HG03469 (cell line): ENCODE measurements around the gene CLPTM1L.
A peak's percentile ranks its signal among the peaks of the same experiment; 100 is the strongest.

Experiments used
- ATAC-seq: cut with Tn5 transposase; IDR thresholded peaks from one replicate; pipeline ENCODE4 v1.9.1; 2021; ENCODE audit warnings: mild to moderate bottlenecking, moderate library complexity, moderate number of reproducible peaks; ENCODE audit not compliant: unreplicated experiment

CLPTM1L gene

DNA sequence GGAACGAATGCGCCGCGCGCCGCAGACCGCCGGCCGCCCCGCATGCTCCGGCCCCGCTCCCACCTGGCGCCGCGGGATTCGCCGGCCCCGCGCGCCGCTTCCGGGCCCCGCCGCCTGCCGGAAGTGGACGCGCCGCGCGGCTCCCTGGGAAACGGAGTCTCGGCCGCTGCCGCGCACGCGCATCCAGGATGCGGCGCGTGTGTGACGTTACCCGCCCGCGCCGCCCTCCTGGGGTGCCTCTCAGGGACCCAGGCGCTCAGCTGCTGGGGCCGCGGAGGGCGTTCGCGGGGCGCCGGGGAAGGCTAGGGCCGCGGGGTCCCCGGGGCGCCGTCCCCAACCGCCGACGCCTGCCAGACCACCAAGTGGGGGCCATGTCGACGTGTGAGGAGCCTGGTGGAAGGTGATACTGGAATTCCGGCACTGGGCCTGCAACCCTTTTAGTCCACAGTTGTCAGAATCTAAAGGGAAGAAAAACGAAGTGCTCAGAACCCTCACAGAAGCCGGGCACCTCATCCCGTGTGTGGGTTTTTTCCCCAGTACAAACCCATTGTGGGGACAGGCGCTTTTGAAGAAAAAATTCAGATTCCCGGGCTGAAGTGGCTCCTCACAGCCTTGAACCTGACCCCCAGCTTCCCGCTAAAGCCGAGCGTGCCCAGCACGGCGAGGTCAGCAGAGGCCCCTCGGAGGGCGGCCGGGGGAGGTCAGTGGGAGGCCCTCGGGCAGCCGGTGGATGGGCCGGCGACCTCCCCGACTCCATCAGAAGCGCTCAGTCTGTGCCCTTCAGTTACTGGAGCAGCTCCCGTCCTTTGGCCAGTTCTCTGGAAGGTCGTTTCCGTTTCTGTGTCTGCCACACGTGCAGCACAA is at the start of gene CLPTM1L:
TSS of gene CLPTM1L (minus strand) at position 125 of the 864 bp plus-strand sequence. CDS start 258 bp downstream, outside the sequence.
- peak; percentile 67 for ATAC-seq

- no peak for ATAC-seq
Observed at GRCh38 chr5:1393571-1394501, 48.9 kb upstream of the CLPTM1L start.

DNA sequence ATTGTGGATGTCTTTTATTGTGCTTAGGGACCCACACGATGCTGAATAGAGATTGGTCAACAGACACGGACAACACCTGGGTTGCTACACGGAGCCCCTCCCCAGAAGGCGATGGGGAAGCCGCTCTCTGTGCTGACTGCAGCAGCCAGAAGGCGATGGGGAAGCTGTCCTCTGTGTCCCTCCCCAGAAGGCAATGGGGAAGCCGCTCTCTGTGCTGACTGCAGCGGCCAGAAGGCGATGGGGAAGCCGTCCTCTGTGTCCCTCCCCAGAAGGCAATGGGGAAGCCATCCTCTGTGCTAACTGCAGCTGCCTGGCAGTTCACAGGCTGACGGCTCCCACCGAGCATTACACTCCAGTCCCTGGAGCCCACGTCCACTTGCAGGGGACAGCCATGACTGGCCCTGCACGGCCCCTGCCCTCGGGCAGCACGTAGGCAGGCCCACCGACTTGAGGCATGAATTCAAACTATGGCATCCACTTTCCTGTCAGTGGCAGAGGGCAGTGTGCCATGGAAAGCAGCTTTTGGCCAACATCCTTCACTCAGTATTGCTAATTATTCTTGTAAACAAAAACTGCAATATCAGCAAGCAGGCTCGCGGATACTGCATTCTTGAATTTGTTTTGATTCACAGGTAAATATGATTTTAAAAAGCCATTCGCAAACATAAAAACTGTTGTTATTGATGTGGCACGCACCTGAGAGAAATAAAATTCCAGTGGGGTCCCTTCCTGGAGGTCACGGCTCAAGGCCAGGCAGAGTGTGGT is 48.1 kb upstream of the CLPTM1L start:
- no peak for ATAC-seq

DNA sequence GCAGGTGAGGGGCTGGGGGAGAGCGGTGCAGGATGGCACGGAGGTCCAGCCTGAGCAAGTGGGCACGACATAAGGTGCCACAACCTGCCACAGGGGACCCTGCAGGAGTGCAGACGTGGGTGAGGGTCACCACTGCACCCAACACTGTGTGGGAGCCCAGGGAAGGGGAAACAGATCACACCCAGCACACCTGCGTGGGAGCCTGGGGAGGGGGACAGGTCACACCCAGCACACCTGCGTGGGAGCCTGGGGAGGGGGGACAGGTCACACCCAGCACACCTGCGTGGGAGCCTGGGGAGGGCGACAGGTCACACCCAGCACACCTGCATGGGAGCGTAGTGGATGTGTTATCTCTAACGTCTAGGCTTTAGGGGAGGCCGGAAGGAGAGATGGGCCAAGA is 47.4 kb upstream of the CLPTM1L start:
- no peak for ATAC-seq

- no peak for ATAC-seq
Observed at GRCh38 chr5:1391691-1392090, 46.8 kb upstream of the CLPTM1L start.

DNA sequence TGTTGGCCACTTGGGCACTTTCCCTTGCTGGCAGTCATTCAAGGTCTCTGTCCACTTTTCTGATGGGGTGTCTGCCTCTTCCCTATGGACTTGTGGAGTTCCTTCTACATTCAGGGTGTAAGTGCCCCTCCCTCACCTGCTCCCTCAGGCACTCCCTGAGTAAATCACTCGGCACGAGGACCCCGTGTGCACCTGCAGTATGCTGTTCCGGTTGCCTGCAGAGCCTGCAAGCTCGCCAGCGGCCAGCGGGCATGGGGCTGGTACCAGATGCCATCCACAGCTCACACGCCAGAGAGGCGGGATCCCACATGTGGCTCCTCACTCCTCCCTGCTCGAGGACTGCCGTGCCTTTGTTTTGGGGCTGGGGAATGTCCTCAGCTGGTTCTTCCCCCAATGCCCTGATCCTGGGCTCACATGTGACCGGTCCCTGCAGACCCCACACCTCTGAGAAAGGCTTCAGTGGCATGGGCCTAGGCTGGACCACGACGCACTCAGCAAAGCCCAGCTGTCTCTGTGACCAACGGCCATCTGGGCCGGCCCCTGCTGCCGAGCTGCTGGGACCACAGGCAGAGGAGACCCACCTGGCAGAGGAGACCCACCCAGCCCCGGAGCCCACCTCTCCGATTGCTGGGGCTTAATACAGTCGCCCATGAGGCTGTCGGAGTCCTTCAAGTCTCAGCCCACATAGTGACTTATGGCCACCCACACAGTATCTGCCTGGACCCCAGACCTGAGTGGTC is 46.1 kb upstream of the CLPTM1L start:
- no peak for ATAC-seq

DNA sequence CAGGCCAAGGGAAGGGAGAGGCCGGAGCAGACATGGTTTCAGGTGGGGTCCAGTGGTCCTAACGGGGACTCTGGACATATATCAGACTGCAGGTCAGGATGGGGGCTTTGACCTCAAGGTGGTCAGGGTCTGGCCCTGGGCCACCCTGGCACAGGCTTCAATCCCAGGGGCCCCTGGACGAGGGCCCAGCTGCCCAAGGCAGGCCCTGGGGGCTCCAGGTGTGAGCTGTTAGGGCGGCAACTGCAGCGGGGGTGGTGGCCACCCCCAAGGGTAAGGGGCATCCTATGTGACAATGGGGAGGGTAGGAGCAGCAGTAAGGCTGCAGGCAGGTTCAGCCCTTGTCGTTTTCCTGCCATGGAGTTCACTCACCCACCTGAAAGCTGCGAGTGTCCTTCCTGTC is 45.4 kb upstream of the CLPTM1L start:
- ATAC-seq: no peak

GRCh38 chr5:1388383-1388967 is 43.6 kb upstream of the CLPTM1L start:
- ATAC-seq: no peak

DNA sequence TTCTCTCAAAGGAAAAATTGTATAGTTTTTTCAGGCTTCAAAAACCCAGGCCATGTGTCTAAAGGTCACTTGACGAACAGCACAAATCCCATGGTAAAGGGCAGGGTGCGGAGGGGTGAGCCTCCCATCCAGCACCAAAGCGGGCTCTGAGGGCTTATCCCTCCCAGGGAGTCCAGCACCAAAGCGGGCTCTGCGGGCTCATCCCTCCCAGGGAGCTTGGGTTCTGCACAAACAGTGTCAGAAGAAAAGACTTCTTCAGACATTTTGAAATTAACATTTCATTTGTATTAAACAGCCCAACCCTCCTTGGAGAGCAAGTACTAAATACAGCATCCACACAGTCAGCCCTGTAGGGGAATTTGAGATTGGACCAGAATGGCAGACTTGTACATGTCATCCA is 43.0 kb upstream of the CLPTM1L start:
- no peak for ATAC-seq

DNA sequence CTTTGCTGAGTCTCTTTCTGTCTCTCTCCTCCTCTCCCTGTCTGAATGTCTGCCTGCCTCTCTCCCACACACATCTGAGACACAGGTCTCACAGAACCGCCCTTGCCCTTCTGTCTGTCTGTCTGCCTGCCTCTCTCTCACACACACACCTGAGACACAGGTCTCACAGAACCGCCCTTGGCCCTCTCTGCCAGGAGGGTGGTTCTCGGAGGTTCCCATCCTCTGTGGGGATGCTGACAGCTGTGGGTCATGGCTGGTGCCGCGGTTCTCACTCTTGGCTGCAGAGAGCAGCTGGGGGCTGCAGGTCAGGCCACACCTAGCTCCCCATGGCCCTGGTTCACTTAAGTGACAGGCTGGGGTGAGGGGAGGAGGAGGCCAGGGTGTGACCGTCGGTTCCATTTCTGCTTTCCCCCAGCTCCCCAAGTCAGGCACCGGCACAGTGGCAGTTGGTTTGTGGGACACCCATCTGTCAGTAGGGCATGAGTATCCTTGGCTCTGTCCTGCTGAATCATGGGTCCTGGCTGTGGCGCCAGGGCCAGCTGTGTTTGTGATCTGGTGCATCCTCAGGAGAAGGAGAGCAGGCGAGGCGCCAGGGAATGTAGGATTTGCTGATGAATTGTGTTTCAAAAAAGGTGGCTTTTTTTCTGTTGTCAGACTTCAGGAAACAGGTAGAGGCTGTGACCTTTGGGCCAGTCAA is 42.3 kb upstream of the CLPTM1L start:
- no peak for ATAC-seq

DNA sequence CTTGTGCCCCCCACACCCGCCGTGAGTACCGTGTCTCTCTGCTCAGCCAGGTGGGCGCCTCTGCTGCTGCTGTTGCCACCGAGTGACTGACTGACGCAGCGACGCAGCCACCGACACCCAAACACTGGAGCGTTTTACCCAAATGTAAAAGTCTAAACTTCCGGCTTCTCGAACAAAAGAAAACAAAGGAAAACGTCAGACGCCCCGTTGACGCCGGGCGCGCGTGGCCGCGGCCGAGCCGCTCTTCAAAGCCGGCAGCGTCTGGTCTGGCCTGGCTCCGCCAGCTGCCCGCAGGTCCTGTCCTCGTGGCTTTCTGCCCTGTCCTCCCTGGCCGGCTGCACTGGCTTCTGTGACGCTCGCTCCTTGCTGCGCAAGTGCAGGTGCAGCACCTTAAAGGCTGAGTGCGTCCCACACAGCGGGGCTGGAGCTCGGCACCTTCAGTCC is 41.4 kb upstream of the CLPTM1L start:
- ATAC-seq: peak; percentile 25

DNA sequence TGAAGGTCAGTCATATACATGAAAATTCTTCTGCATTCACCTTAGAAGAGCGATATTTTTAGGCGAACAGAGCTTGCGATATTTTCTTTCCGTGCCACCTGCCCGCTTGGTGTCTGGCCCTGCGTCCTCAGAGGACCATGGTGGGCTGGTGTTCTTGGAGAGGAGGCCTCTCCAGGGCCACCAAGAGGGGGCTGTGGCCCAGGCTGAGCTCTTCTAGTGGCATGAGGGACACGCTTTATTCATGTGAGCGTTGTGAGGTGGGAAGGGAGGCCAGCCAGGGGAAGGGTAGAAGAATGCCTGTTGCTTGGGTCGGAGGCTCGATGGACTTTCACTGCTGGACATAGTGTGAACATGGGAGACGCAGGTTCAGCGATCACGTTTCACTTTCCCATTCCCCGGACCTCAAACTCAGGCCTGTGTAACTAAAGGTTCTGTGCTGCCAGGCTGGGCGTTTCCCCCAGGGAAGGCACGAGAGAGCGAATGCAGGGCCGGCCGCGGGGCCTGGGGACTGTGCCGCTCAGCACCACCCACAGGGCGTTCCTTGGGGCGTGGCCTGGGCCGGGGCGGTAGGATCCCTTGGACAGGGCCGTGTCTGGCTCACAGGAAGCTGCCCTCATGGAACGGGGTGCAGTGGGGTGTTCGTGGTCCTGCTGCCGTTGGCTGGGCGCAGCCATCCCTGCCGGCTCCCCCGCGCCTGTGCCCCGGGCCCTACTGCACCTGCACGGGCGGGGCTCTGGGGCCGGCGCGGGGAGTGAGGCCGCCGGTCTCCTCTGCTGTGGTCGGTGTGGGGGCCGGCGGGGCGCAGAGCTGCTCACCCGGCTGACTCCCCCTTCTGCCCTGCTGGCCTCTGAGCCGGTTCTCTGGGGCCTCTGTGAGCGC is 40.7 kb upstream of the CLPTM1L start:
- ATAC-seq: peak; percentile 85

DNA sequence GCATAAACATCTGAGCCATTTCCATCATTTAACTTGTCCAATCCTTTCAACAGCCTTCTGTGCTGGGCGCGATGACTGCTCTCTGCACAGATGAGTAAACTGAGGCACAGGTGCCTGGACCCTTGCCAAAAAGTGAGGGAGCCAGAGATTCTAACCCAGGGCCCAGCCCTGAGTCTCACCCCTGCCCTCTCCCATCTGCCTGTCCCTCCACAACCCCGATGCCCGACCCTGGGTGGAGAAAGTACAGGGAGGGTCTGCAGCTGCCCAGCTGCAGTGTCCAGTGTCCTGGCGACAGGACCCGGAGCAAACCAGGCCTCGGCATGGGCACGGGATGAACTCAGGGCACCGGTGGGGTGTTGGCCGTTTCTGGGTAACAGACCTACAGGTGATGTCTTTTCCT is 39.6 kb upstream of the CLPTM1L start:
- no peak for ATAC-seq

DNA sequence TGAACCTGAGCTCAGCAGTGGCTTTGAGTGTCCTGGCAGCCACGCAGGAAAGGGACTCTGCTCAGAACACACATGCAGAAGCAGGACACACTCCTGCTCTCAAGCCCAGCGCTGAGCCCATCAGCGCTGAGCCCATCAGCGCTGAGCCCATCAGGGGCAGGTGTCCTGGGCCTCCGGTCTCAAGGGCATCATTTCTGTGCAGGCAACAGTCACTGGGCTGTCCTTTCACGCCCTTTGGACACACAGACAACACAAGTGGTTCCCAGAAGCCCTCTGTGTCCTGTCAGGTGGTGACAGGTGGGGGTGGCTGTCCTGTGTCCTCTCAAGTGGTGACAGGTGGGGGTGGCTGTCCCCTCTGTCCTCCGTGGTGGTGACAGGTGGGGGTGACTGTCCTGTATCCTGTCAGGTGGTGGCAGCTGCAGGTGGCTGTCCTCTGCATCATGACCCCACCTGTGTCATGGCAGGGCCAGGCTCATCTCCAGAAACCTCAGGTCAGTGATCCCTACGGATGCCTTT is 39.0 kb upstream of the CLPTM1L start:
- ATAC-seq: no peak

DNA sequence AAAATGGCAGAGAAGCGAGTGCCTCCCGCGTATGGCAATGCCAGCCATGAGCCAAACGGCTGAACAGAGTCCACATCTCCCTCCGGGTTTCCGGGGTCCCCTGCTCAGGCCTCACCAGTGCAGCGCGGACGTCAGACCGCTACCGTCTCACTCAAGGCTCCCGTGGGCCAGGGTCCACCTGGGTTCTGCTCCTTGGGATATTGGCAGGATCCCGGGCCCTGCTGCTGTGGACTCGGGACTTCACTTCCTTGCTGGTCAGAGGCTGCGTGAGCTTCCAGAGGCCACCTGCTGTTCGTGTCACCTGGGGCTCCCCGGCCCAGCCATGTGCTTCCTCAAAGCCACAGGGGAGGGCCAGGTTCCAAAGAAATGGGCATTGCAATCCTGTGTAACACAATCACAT is 38.4 kb upstream of the CLPTM1L start:
- ATAC-seq: no peak

DNA sequence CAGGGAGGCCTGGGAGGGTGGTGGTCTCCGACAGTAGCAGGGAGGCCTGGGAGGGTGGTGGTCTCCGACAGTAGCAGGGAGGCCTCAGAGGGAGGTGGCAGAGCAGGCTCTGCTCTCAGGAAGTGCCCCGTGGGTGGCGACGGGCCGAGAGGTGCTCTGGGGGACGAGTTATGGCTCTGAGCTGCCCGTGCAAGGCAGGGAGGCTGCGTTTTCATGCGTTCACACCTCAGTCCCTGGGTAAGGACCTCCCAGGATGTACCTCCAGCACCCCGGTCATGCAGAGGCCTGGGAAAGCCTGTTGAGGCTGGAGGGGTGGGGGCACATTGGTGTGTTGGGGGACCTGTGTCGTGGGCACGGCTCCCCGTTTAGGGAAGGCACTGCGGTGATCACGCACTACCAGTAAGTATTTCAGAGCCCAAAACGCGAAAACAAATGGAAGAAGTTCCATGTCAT is 37.4 kb upstream of the CLPTM1L start:
- no peak for ATAC-seq

- no peak for ATAC-seq
Observed at GRCh38 chr5:1381370-1382247, 36.7 kb upstream of the CLPTM1L start.
